AML-193 (cell line): ENCODE results near the gene CXXC4.

ENCODE experiments used
- DNase-seq, 2 experiments: peaks; one replicate each; lab custom pipeline; 2025; lab: John Stamatoyannopoulos, UW

The CXXC4 gene

GRCh38 chr4:104488151-104488550, 6.5 kb downstream of the CXXC4 start:
- no peak for DNase-seq

- DNase-seq, result no peak
Measured at GRCh38 chr4:104486716-104487504, 7.8 kb downstream of the CXXC4 start.

GRCh38 chr4:104475652-104476051, 19.0 kb downstream of the CXXC4 start:
- no peak for DNase-seq

- no peak for DNase-seq
Measured at GRCh38 chr4:104472766-104473165, 21.9 kb downstream of the CXXC4 start.

GRCh38 chr4:104470770-104471169, 23.9 kb downstream of the CXXC4 start:
- DNase-seq, result no peak

- no peak for DNase-seq
Measured at GRCh38 chr4:104469794-104470193, 24.9 kb downstream of the CXXC4 start.

GRCh38 chr4:104465619-104466018, 29.1 kb downstream of the CXXC4 start:
- no peak for DNase-seq

GRCh38 chr4:104465201-104465600, 29.5 kb downstream of the CXXC4 start:
- no peak for DNase-seq

- no peak for DNase-seq
Measured at GRCh38 chr4:104462641-104463040, 32.1 kb downstream of the CXXC4 start.

- DNase-seq, result no peak
Measured at GRCh38 chr4:104457308-104457981, 37.2 kb downstream of the CXXC4 start.

GRCh38 chr4:104451573-104451972, 43.1 kb downstream of the CXXC4 start:
- DNase-seq, result no peak

GRCh38 chr4:104449537-104449936, 45.2 kb downstream of the CXXC4 start:
- DNase-seq, result no peak

GRCh38 chr4:104447294-104447693, 47.4 kb downstream of the CXXC4 start:
- no peak for DNase-seq

- DNase-seq, result no peak
Measured at GRCh38 chr4:104446431-104447278, 48.0 kb downstream of the CXXC4 start.

GRCh38 chr4:104444685-104445084, 50.0 kb downstream of the CXXC4 start:
- no peak for DNase-seq

- no peak for DNase-seq
Measured at GRCh38 chr4:104436542-104436941, 58.2 kb downstream of the CXXC4 start.

GRCh38 chr4:104429150-104429741, 65.4 kb downstream of the CXXC4 start:
- DNase-seq, result no peak

GRCh38 chr4:104425948-104426347, 68.7 kb downstream of the CXXC4 start:
- no peak for DNase-seq

- DNase-seq, result no peak
Measured at GRCh38 chr4:104424989-104425388, 69.7 kb downstream of the CXXC4 start.

GRCh38 chr4:104424475-104424941, 70.2 kb downstream of the CXXC4 start:
- no peak for DNase-seq

GRCh38 chr4:104421566-104421965, 73.1 kb downstream of the CXXC4 start:
- DNase-seq, result no peak

GRCh38 chr4:104420766-104421165, 73.9 kb downstream of the CXXC4 start:
- no peak for DNase-seq
